NB4 (cell line): ENCODE data around the gene NR1H4.

Experiments
- DNase-seq: peaks from one replicate; pipeline ENCODE4 v3.0.0; 2010; ENCODE audit warnings: low read depth
- H3K4me3 ChIP-seq: one replicate; pipeline ENCODE4 v1.5.1; 2011; ENCODE audit warnings: mild to moderate bottlenecking, low read depth, low read length, moderate library complexity
- MYC ChIP-seq: IDR thresholded peaks from 2 replicates; pipeline ENCODE4 v1.6.1; 2011; ENCODE audit warnings: low read depth, low read length
- POLR2A ChIP-seq: IDR thresholded peaks from 2 replicates; pipeline ENCODE4 v1.6.1; 2011; ENCODE audit warnings: mild to moderate bottlenecking; ENCODE audit not compliant: insufficient read length; ENCODE audit errors: extremely low read depth
- TF ChIP-seq, protein P1 (sequence below): IDR thresholded peaks from 2 replicates; pipeline ENCODE4 v1.6.1; 2011; ENCODE audit warnings: low read depth, low read length
- TF ChIP-seq, protein P2 (sequence below): IDR thresholded peaks from one replicate; pipeline ENCODE4 v1.5.1; 2012; ENCODE audit warnings: low read depth, low read length

NR1H4 gene

DNA sequence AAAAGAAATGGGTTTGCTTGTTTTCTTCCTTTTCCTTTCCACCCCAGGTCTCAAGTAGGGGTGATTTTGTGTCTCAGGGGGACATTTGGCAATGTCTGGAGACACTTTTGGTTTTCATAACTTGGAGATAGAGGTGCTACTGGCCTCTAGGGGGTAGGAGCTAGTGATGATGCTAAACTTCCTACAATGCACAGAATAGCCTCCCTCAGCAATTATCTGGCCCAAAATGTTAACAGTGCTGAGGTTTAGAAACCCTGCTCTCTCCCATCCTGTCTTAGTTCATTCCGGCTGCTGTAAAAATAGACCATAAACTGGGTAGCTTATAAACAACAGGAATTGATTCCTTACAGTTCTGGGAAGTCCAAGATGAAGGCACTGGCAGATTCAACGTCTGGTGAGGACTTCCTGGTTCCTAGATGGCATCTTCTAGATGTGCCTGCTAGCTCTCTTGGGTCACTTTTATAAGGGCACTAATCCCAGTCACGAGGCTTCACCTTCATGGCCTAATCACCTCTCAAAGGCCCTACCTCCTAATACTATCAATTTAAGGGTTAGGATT is 92.4 kb downstream of the NR1H4 start:
- TF ChIP-seq, protein P1, sequence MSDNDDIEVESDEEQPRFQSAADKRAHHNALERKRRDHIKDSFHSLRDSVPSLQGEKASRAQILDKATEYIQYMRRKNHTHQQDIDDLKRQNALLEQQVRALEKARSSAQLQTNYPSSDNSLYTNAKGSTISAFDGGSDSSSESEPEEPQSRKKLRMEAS: no peak
- TF ChIP-seq POLR2A: no peak
- TF ChIP-seq, protein P2, sequence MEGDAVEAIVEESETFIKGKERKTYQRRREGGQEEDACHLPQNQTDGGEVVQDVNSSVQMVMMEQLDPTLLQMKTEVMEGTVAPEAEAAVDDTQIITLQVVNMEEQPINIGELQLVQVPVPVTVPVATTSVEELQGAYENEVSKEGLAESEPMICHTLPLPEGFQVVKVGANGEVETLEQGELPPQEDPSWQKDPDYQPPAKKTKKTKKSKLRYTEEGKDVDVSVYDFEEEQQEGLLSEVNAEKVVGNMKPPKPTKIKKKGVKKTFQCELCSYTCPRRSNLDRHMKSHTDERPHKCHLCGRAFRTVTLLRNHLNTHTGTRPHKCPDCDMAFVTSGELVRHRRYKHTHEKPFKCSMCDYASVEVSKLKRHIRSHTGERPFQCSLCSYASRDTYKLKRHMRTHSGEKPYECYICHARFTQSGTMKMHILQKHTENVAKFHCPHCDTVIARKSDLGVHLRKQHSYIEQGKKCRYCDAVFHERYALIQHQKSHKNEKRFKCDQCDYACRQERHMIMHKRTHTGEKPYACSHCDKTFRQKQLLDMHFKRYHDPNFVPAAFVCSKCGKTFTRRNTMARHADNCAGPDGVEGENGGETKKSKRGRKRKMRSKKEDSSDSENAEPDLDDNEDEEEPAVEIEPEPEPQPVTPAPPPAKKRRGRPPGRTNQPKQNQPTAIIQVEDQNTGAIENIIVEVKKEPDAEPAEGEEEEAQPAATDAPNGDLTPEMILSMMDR: no peak
- no peak for TF ChIP-seq MYC
- H3K4me3 ChIP-seq: no peak overlapping the region
- no peak for DNase-seq

DNA sequence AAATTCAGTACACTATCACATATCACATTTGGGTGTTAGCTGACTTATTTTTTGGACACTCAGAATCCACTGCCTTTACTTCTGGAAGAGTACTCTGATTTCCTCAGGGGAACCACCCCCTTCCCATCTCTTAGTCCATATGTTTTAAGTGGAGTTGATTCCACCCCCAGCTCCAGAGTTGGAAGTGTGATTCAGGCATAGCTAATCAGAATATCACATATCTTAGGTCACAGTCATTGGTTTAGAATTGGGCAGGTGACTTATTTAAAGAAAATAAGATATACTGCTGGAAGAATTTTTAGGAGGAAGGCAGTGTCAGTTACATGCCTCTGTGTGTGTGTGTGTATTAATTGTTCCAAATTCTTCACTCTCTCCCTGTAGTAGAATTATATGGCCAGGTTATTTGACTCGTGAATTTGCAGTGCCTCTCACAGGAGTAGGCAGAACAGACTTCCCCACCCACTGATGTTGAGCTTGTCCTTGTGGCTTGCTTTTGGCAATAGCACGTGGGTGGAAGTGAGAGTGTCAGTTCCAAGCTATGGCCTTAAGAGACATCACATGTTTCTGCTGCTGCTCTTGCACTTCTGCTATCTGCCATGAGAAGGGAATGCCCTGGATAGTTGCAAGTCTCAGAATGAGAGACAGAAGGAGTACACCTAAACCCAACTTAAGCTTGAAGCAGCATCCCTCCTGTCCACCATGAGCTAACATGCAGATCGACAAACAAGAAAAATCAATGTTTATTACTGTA is 93.4 kb downstream of the NR1H4 start:
- no peak for TF ChIP-seq MYC
- TF ChIP-seq, protein P1: peak; percentile 76
- H3K4me3 ChIP-seq: no peak overlapping the region
- peak; percentile 13 for DNase-seq

DNA sequence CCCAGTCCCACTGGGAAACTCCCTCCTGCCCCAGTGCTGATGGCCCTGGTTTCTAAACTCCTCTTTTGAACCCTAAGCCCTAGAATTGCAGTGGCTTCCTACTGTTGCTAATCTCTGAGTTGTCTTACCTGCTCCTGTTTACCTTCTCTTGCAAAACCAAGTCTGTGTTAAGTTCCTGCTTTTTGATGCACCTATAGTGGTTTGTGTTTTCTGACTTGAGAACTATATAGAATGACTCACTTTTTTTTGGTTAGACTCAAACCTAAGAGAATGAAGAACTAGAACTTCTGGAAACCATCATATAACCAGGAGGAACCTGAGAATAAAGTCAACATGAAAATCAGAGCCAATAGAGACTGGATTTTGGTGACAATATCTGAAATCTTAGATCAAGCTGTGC is 94.3 kb downstream of the NR1H4 start:
- no peak overlapping the region for H3K4me3 ChIP-seq
- TF ChIP-seq POLR2A (no peak), MYC (no peak)
- TF ChIP-seq, protein P2: no peak
- TF ChIP-seq, protein P1: no peak
- no peak for DNase-seq

DNA sequence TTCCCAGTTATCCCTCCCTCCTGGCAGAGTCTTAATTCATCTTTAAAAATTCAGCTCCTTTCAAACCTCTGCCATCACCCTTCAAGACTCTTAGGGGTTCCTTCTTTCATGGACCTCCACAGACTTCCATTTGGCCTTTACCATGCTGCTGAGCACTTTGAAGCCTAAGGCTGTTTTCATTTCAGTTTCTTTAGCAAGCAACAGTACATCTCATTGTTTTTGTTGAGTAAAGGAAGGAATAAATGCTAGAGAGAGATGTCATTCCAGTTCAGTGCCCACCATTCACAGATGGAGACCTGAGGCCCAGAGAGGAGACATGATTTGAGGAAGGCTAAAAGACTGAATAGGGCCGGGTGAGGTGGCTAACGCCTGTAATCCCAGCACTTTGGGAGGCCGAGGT is 98.5 kb downstream of the NR1H4 start:
- no peak for DNase-seq
- H3K4me3 ChIP-seq: no peak overlapping the region
- TF ChIP-seq, protein P1: no peak
- TF ChIP-seq MYC: no peak
- TF ChIP-seq POLR2A: no peak
- TF ChIP-seq, protein P2: no peak

DNA sequence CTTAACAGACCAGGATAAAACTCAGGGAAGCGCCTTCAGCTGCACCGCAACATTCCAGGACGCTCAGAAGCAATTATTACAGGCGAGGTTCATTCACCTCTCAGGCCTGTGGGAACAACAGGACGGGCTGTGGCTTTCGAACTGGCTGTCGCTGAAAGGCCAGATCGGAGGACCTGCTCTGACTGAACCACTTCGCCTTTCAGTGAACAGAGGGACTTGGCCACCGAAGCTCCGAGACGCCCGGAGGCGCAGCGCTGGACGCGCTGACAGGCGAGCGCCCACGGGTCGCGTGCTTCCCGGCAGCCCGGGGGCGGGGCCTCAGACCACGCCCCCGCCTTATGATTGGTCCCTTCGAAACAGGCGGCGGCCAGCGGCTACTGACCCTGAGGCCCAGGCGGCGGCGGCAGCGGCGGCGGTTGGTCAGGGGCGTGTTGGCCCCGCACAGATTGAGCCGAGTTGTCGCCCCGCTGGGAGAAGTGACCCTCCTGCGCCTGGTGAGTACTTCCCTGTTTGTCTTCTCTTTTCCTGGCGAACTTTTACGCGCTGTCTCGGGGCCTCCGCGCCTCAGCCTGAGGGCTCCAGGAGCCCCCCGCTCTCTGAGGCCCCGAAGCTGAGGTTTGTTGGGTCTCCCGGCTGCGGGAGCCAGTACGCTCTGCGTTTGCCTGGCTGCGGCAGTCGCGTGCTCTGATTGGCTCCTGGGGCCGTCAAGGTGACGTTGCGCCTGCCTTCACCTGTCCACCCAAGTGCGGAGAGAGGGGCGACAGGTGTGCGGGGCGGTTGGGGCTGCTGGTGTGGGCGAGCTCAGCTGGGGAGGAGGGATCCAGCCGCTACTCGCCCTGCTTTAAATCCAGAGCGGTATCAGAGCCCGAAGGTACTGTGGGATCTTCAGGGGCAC is 99.9 kb downstream of the NR1H4 start, which contains the start of gene GAS2L3:
GAS2L3 (plus strand) TSS at position 393 of the 895 bp plus-strand sequence. CDS start 21,221 bp downstream, outside the sequence.
- TF ChIP-seq, protein P1: no peak
- TF ChIP-seq, protein P2: no peak
- TF ChIP-seq POLR2A (no peak), MYC (no peak)
- H3K4me3 ChIP-seq: no peak within 1 kb of the TSS
- DNase-seq: no peak
